HepG2 (cell line): ENCODE results near the gene TMEFF2. TPM values are rescaled to one million over a fixed set of nuclear protein-coding genes. Genes with fewer than 3 reads are reported as not detected.

Experiments
- ATAC-seq: fragments of 200-7000 bp; cut with Tn5 transposase; 3 replicates; pipeline ENCODE4 v1.9.1; 2020; ENCODE audit warnings: mild to moderate bottlenecking, moderate library complexity
- BruUV-seq: library from RNA; stranded (reverse); fragments of 400-500 nt; replicated peaks from 2 replicates; lab custom pipeline; 2021; lab: Mats Ljungman, UMichigan
- CTCF ChIA-PET: fragments of 300-600 bp; formaldehyde crosslinking; extraction: SDS; loops from one replicate; lab custom pipeline; 2021; ENCODE audit warnings: low total read pairs, inconsistent platforms, low intra/inter-chr PET ratio; lab: Yijun Ruan, JAX
- POLR2A ChIA-PET: fragments of 350-600 bp; sonication (Branson Sonifier 250); formaldehyde crosslinking; loops from one replicate; lab custom pipeline; 2020; ENCODE audit warnings: antibody characterized with exemption, inconsistent platforms; lab: Yijun Ruan, JAX
- DNase-seq: peaks from one replicate; pipeline ENCODE4 v3.0.0-alpha.2; 2015; ENCODE audit warnings: low spot score
- FAIRE-seq: peaks from 3 replicates; lab custom pipeline; 2011; peaks lifted over from hg19 to GRCh38; lab: Jason Lieb, UNC
- H2AFZ ChIP-seq: one replicate; pipeline ENCODE4 v1.6.1; 2011; ENCODE audit warnings: low read length, inconsistent platforms
- H3K27ac ChIP-seq: fragments of 300-600 bp; 3 replicates; pipeline ENCODE4 v1.8.0; 2011; ENCODE audit warnings: mixed run types, mild to moderate bottlenecking, mixed read lengths, low read length, inconsistent platforms; ENCODE audit not compliant: insufficient read depth; ENCODE audit errors: extremely low read length
- H3K27me3 ChIP-seq, 2 experiments: fragments of 200-600 bp in 1 of 2; 2 replicates in 1 of 2; 3 replicates in 1 of 2; pipeline versions ENCODE4 v1.6.0 to v1.8.0; 2011; ENCODE audit warnings: low read length in 2 of 2, mild to moderate bottlenecking in 2 of 2, moderate library complexity in 2 of 2, inconsistent platforms in 1 of 2; ENCODE audit not compliant: insufficient read depth in 2 of 2, control insufficient read depth in 1 of 2
- H3K36me3 ChIP-seq, 2 experiments: fragments of 200-600 bp in 1 of 2; replicated peaks in 1 of 2; 2 replicates in 1 of 2; 3 replicates in 1 of 2; pipeline versions ENCODE4 v1.5.1 to v1.8.0; 2011; ENCODE audit warnings: low read length in 2 of 2, inconsistent platforms in 1 of 2; ENCODE audit not compliant: insufficient read depth in 2 of 2, control insufficient read depth in 1 of 2
- H3K4me1 ChIP-seq: 2 replicates; pipeline ENCODE4 v1.5.1; 2012; ENCODE audit warnings: low read length, inconsistent platforms; ENCODE audit not compliant: insufficient read depth
- H3K4me2 ChIP-seq: 2 replicates; pipeline ENCODE4 v1.6.0; 2011; ENCODE audit warnings: low read depth, low read length, inconsistent platforms
- H3K4me3 ChIP-seq, 3 experiments: fragments of 200-600 bp in 1 of 3; sonication (generic), shearing (Covaris generic) in 1 of 3; replicated peaks in 1 of 3; 2 replicates each; pipeline ENCODE4 v1.5.1; 2011 to 2016; ENCODE audit warnings: low read length in 3 of 3, inconsistent platforms in 2 of 3, low read depth in 2 of 3, mild to moderate bottlenecking in 2 of 3, control low read depth in 1 of 3, mixed read lengths in 1 of 3; ENCODE audit not compliant: insufficient read depth in 1 of 3
- H3K79me2 ChIP-seq: one replicate; pipeline ENCODE4 v1.6.1; 2011; ENCODE audit warnings: low read length, inconsistent platforms; ENCODE audit not compliant: insufficient read depth
- H3K9ac ChIP-seq: 2 replicates; pipeline ENCODE4 v1.6.0; 2011; ENCODE audit warnings: mild to moderate bottlenecking, low read depth, low read length, inconsistent platforms; ENCODE audit not compliant: insufficient read depth
- H3K9me3 ChIP-seq: 2 replicates; pipeline ENCODE4 v1.5.1; 2012; ENCODE audit warnings: mild to moderate bottlenecking, low read length
- H4K20me1 ChIP-seq: 2 replicates; pipeline ENCODE4 v1.6.0; 2011; ENCODE audit warnings: inconsistent platforms, mild to moderate bottlenecking, low read length, moderate library complexity; ENCODE audit not compliant: insufficient read depth
- CEBPB ChIP-seq: IDR thresholded peaks from 2 replicates; pipeline ENCODE4 v1.6.1; 2011; ENCODE audit warnings: low read depth, low read length, improper control_type of control experiment, borderline replicate concordance
- FOXJ3 ChIP-seq: sonication (generic); formaldehyde crosslinking; IDR thresholded peaks from 2 replicates; pipeline ENCODE4 v1.4.0; 2020; ENCODE audit warnings: missing genetic modification reagents, mild to moderate bottlenecking, borderline replicate concordance
- PAWR ChIP-seq: sonication (generic); formaldehyde crosslinking; IDR thresholded peaks from 2 replicates; pipeline ENCODE4 v1.4.0; 2020; ENCODE audit warnings: missing genetic modification reagents, mild to moderate bottlenecking, borderline replicate concordance
- RBM22 ChIP-seq: fragments of 200-400 bp; formaldehyde crosslinking; optimal IDR thresholded peaks from 2 replicates; pipeline ENCODE3; 2017; ENCODE audit warnings: mild to moderate bottlenecking, low read length, moderate library complexity
- ZNF326 ChIP-seq: sonication (generic); formaldehyde crosslinking; IDR thresholded peaks from 2 replicates; pipeline ENCODE4 v1.4.0; 2020; ENCODE audit warnings: missing genetic modification reagents, borderline replicate concordance
- WGBS: methylation state at CpG from one replicate; pipeline ENCODE4 v1.1.6; 2017; ENCODE audit warnings: low lambda C conversion rate; 5-methylcytosine and 5-hydroxymethylcytosine counted together
- in situ Hi-C: cut with HindIII; loops from 2 replicates; pipeline ENCODE4 v1.10.0; 2017; ENCODE audit warnings: low pct_unique_long_range_greater_than_20kb; ENCODE audit not compliant: extremely low pct_ligation_motif_present
- intact Hi-C: fragments of 100-400 bp; cut with micrococcal nuclease; formaldehyde crosslinking; loops from one replicate; pipeline ENCODE4 v1.10.0; 2022; ENCODE audit not compliant: unreplicated experiment
- polyA plus RNA-seq, 8 experiments: library from polyadenylated mRNA; depleted of rRNA in 3 of 8; stranded (reverse) in 7 of 8; unstranded in 1 of 8; fragments of >200 nt; fragmentation: Illumina TruSeq in 4 of 8; extraction: Trizol in 4 of 8; gene quantifications; 2 replicates each; pipeline versions ENCODE4 v1.2.1 to v1.2.3, GENCODE V29; 2011 to 2016; ENCODE audit warnings: low read depth in 4 of 8, missing spikeins in 1 of 8, mixed read lengths in 1 of 8; ENCODE audit not compliant: insufficient read depth in 1 of 8
- total RNA-seq, 5 experiments: library from RNA; depleted of rRNA; stranded (reverse); fragments of >200 nt; fragmentation: Illumina TruSeq; extraction: Trizol; gene quantifications; 2 replicates each; pipeline ENCODE4 v1.2.3, GENCODE V29; 2016; ENCODE audit warnings: low read depth in 1 of 5
- TF ChIP-seq, protein P1 (sequence below): sonication (generic); formaldehyde crosslinking; IDR thresholded peaks from 2 replicates; pipeline ENCODE4 v1.4.0; 2020; ENCODE audit warnings: missing genetic modification reagents

The TMEFF2 gene
- total and polyA plus RNA-seq, 2 of the 13 experiments (the other 11 are each of a cell fraction or from before 2014, with no cell fraction given), result not detected

DNA sequence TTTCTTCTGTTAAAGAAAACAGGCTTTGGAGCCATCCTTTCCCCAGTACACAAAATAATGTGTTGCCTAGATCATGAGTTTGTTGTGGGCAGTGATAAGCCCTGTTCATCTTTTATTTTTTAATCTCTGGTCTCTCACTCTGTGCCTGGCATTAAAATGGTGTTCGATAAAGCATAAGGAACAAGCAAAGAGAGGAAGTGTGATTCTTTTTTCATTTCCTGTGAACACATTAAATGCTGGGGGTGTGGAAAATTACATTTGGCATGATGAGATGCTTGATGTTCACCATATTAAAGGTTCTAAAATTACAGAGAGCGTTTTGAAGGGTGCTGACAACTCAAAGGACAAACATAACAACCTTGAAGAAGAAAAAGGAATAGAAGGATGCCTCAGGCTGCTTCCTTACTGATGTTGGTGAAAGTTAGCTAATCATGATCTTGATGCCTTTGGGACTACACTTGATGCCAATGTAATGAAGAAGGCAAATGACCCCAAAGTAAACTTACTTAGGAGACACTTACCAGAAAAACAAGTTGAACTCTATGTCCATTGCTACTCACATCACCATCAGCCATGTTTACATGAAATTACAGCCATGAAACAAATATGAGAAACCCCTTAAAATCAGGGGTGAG lies 33.0 kb downstream of the TMEFF2 start:
- in situ Hi-C loops, result loop anchor here (5.0 kb wide), 2 partner anchors 349 to 604 kb away; no protein-coding TSS in a partner anchor
- ATAC-seq (no peak), DNase-seq (no peak), FAIRE-seq (no peak)
- no peaks in the 10 kb centered on the region for H3K27me3 ChIP-seq
- ChIA-PET POLR2A (interaction anchor here (1.1 to 1.2 kb wide), 3 partner anchors 315 to 607 kb away, joined by 4 to 9 read pairs (median 7); partner anchors contain the start of gene CAVIN2), CTCF (interaction anchor here (0.8 to 4.1 kb wide), 5 partner anchors 292 to 605 kb away, joined by 3 to 142 read pairs (median 7); no protein-coding TSS in a partner anchor)
- no TSS peak for BruUV-seq
- no peak overlapping the region for H3K27ac ChIP-seq
- H3K9ac ChIP-seq, result no peak overlapping the region
- H2AFZ ChIP-seq, result no peak overlapping the region
- H3K4me1 ChIP-seq, result no peaks in the 10 kb centered on the region
- H3K36me3 ChIP-seq, result no peaks in the 10 kb centered on the region
- 48% methylated on average over 2 of the region's 2 CpGs for WGBS
- H3K4me2 ChIP-seq, result no peak overlapping the region
- intact Hi-C loops, result loop anchor here (1.0 kb wide), 7 partner anchors 132 to 606 kb away; no protein-coding TSS in a partner anchor
- no peaks in the 10 kb centered on the region for H3K79me2 ChIP-seq
- H3K4me3 ChIP-seq, result no peak overlapping the region
- H4K20me1 ChIP-seq, result no peaks in the 10 kb centered on the region
- H3K9me3 ChIP-seq, result no peaks in the 10 kb centered on the region
- no peak for TF ChIP-seq PAWR (CRISPR knock-in tag)
- no peak for TF ChIP-seq RBM22
- TF ChIP-seq, protein P1, sequence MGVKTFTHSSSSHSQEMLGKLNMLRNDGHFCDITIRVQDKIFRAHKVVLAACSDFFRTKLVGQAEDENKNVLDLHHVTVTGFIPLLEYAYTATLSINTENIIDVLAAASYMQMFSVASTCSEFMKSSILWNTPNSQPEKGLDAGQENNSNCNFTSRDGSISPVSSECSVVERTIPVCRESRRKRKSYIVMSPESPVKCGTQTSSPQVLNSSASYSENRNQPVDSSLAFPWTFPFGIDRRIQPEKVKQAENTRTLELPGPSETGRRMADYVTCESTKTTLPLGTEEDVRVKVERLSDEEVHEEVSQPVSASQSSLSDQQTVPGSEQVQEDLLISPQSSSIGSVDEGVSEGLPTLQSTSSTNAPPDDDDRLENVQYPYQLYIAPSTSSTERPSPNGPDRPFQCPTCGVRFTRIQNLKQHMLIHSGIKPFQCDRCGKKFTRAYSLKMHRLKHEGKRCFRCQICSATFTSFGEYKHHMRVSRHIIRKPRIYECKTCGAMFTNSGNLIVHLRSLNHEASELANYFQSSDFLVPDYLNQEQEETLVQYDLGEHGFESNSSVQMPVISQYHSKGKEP (CRISPR knock-in tag), result no peak
- TF ChIP-seq ZNF326 (CRISPR knock-in tag), result no peak
- TF ChIP-seq CEBPB, result no peak
- no peak for TF ChIP-seq FOXJ3 (CRISPR knock-in tag)
